ENCODE measurements around the gene CPM.

GRCh38 chr12:68959891-68960464 lies 27.0 kb upstream of the CPM start:
- TF ChIP-seq CTCF (IDR thresholded peaks at IDR 0.05) (no peak), POLR2A (IDR thresholded peaks at IDR 0.05) (no peak)

Measured in lower leg skin (tissue), 3 donors.